HG03025 (cell line): ENCODE results near the gene FAM90A1.
"Not testable (repeated sequence)": the region's sequence is repeated elsewhere in the genome, so short reads cannot be mapped to it uniquely, and the experiment has no call there.

Experiments used
- ATAC-seq: cut with Tn5 transposase; IDR thresholded peaks from one replicate; pipeline ENCODE4 v1.9.1; 2021; ENCODE audit warnings: mild to moderate bottlenecking, moderate library complexity; ENCODE audit not compliant: unreplicated experiment, low FRiP score

Gene FAM90A1

GRCh38 chr12:8234746-8235145 lies 7.3 kb upstream of the FAM90A1 start:
- ATAC-seq = not testable (repeated sequence)

DNA sequence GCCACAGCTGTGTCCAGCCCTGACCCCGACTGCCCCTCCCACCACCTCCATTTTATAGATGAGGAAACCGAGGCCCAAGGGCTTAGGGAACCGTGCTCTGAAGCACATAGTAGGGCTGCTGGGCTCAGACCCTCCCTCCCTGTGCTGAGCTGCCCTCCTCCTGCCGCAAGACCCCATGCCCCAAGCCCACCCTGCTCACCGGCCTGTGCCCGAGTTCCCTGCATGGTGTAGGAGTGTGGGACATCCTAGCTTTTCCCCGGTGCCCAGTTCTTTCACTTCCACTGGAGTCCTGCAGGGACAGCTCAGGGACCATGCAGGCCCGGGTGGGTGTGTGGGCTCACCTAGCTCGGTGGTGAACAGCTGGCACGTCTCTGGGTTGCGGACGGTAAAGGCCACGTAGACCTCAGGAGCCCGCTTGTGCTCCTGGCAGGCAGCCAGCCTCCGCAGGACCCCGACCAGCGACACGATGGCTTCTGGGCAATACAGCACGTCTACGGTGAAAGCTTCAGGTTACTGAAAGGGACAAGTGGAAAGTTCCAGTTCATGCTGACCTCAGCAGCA lies 6.6 kb upstream of the FAM90A1 start:
- not testable (repeated sequence) for ATAC-seq

- ATAC-seq = not testable (repeated sequence)
Observed at GRCh38 chr12:8233300-8233855, 6.0 kb upstream of the FAM90A1 start.

DNA sequence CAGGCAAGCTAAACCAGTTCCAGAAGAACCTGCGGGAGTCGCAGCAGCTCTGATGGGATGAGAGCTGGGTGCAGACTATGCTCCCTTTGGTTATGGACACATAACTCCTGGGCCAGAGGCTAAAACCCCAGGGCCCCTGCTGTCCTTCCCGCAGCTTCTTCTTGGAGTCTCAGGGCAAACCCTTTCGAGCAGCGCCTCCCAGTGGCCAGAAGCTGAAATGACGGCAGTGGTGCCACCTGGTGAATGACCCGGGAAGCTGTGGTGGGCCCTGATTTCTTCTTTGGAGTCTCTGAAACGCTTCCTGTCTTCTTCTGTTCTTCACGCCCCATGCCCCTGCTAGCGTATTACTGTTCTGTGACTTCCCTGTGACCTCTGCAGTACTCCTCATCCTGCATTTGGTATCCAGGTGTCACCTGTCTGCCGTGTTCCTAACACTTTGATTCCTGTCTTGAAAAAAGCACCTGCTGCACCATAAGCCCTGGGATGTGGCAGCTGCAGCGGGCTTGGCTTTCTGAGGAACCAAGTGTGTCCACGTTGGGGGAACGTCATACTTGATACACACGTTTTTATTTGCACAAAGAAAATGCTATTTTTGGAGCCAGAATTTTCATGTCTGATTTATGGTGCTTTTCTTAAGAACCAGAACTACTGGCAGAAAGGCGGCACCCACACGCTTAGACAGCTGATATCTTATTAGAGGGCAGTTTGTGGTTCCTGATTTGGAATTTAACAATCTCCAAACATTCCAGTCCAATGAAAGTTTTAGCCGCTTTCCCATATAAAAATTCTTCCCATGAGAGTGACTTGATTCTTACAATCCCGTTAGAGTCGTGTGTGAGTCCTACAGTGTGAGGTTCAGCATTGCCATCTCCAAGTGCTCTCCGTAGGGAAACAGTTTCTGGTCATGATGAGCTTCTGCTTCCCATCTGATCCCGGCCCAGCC lies 4.5 kb upstream of the FAM90A1 start:
- ATAC-seq = not testable (repeated sequence)

DNA sequence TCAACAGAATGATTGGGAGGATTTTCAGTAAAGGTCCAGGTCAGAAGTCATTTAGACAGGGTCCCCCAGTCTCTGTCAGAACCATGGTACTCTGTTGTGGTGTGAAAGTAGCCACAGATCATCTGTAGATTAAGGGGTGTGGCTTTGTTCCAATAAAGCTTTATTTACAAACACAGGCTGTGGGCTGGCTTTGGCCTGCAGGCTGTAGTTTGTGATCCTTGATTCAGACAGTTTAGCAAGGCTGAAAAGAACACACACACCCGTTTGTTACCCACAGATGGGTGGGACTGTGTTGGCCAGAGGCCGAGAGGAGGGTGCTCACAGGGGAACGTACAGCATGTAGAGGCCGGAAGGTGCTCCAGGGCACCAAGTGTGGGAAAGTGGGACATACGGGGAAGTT lies 3.6 kb upstream of the FAM90A1 start:
- not testable (repeated sequence) for ATAC-seq

DNA sequence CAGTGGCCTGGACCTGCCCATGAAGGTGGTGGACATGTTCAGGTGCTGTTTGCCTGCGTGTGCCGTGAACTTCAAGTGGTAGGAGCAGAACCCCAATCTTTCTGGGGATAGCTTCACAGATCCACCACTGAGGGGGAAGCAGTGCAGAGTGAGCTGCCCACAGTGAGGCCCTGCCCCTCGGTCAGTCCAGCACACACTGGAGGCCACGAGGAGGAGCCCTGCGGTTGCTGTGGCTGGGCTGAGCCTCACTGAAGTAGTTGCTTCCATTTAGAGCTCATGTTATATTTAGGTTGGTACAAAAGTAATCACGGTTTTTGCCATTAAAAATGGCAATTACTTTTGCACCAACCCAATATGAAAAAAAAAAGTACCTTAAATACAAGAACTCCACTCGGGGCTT lies 2.1 kb upstream of the FAM90A1 start:
- not testable (repeated sequence) for ATAC-seq

DNA sequence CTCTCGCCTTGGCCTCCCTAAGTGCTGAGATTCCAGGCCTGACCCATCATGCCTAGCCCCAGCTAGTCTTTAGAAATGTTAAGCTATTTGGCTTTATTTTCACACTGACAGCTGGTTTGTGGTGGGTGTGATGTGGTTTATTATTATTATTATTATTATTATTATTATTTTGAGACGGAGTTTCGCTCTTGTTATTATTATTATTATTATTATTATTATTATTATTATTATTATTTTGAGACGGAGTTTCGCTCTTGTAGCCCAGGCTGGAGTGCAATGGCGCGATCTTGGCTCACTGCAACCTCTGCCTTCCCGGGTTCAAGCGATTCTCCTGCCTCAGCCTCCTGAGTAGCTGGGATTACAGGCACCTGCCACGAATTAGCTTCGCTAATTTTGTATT lies 1.2 kb upstream of the FAM90A1 start:
- ATAC-seq = not testable (repeated sequence)

DNA sequence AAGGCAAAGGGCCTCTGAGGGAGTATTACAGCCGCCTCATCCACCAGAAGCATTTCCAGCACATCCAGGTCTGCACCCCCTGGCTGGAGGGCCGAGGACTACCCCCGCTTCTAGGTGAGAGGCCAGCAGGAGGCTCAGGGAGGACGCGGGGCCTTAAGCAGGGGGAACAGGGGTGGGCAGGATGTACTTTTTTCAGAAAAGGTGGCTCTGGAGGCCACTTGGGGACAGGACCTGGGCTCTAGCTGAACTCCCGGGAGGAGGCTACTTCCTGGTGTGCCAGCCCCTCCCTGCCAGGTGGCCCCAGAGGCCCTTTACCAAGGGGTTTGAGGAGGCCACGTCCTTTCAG lies 287 bp upstream of the FAM90A1 start:
- ATAC-seq = not testable (repeated sequence)

- ATAC-seq = no peak
Observed at GRCh38 chr12:8226355-8226754, 1.1 kb downstream of the FAM90A1 start.

GRCh38 chr12:8224782-8225181 lies 2.6 kb downstream of the FAM90A1 start:
- ATAC-seq = not testable (repeated sequence)

DNA sequence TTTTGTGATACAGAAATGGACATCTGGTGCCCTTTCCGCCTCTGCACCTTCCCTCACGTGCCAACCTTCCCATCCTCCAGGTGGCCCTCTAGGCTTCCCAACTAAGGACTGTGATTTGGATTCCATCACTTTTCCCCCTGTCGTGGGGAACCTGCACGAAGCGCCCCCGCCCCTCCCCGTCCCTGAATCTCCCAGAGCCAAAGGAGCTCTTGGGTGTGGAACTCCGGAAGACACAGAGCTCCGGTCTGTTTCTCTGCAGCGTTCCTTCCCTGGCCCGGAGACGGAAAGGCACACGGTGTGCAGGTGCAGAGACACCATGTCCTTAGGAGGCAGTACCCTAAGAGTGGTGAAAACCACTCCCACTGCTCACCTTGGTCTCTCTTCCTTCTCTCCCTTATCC lies 3.8 kb downstream of the FAM90A1 start:
- ATAC-seq = not testable (repeated sequence)

DNA sequence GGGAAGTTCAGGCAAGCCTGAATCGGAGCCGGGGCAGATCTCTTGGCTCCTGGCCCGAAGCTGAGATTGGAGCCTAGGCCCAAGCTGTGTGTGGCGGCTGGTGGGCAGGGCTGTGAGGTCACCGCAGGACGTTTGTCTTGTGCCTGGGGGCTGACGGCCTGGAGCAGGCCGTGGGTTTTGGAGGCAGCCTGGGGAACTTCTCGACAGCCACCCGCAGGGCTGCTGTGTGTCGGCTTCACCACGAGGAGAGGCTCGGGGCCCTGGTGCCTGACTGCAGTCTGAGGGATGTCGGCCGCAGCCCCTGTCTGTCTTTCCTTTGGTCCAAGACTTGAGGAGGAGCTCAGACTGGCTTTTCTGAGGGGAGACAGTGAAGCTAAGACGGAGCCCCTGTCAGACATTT lies 5.1 kb downstream of the FAM90A1 start:
- not testable (repeated sequence) for ATAC-seq

DNA sequence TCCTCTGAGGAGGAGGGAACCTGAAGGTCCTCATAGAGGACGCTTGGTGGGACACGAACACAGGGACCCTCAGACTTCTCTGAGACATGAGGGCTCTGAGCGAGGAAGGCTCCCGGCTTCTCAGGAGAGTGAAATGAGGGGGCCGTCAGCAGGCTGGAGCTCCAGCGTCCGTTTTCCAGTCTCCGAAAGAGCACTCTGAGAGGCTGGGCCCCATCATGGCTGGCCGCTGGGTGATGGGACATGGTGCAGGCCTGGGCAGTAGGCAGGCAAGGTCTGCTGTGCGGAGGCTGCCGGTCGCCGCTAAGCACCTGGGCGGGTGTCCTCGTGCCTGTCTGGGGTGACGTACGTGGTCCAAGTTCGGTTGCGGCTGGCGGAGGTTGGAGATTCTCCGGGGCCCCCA lies 5.6 kb downstream of the FAM90A1 start:
- not testable (repeated sequence) for ATAC-seq

- not testable (repeated sequence) for ATAC-seq
Observed at GRCh38 chr12:8221375-8221774, 6.0 kb downstream of the FAM90A1 start.

GRCh38 chr12:8218711-8219382 lies 8.6 kb downstream of the FAM90A1 start:
- not testable (repeated sequence) for ATAC-seq

DNA sequence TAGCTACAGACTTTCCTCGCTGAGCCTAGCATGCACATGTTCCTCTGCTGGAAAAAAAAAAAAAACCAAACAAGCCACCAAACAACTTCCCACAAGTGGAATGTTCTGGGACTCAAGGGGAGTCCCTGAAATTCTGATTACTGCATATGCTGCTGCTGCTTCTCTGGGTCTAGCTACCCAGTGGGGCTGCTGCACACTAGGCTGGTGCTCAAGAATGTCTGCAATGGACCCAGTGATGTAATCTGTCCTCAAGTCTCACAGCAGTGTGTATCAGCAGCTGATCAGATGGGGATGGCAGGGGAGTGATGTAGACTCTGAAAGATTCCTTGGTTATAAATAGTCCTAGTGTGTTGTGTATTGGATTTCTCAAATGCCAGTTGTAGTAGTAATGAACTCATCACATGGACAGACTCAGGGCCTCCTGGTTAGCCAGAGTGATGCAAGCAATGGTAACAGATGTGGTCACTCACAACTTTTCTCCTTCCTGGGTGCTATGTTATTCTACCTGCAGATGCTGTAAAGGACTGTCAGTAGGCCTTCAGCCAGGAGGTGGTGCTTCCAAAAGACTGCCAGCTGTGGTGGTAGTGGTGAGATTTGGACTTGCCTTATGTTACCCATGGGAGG lies 29.6 kb downstream of the FAM90A1 start:
- ATAC-seq = not testable (repeated sequence)

- ATAC-seq = not testable (repeated sequence)
Observed at GRCh38 chr12:8188088-8188487, 39.3 kb downstream of the FAM90A1 start.

DNA sequence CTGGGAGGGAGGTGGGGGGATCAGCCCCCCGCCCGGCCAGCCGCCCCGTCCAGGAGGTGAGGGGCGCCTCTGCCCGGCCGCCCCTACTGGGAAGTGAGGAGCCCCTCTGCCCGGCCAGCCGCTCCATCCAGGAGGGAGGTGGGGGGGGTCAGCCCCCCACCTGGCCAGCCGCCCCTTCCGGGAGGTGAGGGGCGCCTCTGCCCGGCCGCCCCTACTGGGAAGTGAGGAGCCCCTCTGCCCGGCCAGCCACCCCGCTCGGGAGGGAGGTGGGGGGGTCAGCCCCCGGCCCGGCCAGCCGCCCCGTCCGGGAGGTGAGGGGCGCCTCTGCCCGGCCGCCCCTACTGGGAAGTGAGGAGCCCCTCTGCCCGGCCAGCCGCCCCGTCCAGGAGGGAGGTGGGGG lies 43.2 kb downstream of the FAM90A1 start:
- ATAC-seq = not testable (repeated sequence)

DNA sequence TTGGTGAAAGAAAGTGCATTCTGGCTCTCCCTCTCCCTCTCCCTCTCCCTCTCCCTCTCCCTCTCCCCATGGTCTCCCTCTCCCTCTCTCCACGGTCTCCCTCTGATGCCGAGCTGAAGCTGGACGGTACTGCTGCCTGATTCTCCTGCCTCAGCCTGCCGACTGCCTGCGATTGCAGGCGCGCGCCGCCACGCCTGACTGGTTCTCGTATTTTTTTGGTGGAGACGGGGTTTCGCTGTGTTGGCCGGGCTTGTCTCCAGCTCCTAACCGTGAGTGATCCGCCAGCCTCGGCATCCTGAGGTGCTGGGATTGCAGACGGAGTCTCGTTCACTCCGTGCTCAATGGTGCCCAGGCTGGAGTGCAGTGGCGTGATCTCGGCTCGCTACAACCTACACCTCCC lies 44.1 kb downstream of the FAM90A1 start:
- not testable (repeated sequence) for ATAC-seq

GRCh38 chr12:8182923-8183322 lies 44.5 kb downstream of the FAM90A1 start:
- ATAC-seq = not testable (repeated sequence)
